Colonic mucosa (tissue), 4 donors: ENCODE results near the gene RTN4RL2. TPM values are rescaled to one million over a fixed set of nuclear protein-coding genes. Genes with fewer than 3 reads are reported as not detected.
"Not testable (repeated sequence)": the region's sequence is repeated elsewhere in the genome, so short reads cannot be mapped to it uniquely, and the experiment has no call there.

Experiments used
- DNase-seq: peaks from one replicate; pipeline ENCODE4 v3.0.0-alpha.2; 2020
- H3K27ac ChIP-seq: fragments of 200-600 bp; one replicate; pipeline ENCODE4 v1.8.0; 2021
- H3K27me3 ChIP-seq: fragments of 200-600 bp; one replicate; pipeline ENCODE4 v1.8.0; 2021
- H3K36me3 ChIP-seq: fragments of 200-600 bp; one replicate; pipeline ENCODE4 v1.8.0; 2021
- H3K4me1 ChIP-seq: fragments of 200-600 bp; one replicate; pipeline ENCODE4 v1.8.0; 2021; ENCODE audit warnings: mild to moderate bottlenecking
- H3K4me3 ChIP-seq: fragments of 200-600 bp; one replicate; pipeline ENCODE4 v1.8.0; 2021
- H3K9ac ChIP-seq, 2 donors: one replicate each; pipeline ENCODE4 v1.7.0; 2013; ENCODE audit warnings: control low read depth in 2 of 2, low read depth in 2 of 2, low read length in 2 of 2
- H3K9me3 ChIP-seq: fragments of 200-600 bp; one replicate; pipeline ENCODE4 v1.8.0; 2021
- CTCF ChIP-seq: fragments of 200-600 bp; IDR thresholded peaks from one replicate; pipeline ENCODE4 v1.8.0; 2022; ENCODE audit warnings: antibody characterized with exemption, mild to moderate bottlenecking
- intact Hi-C: fragments of 100-400 bp; cut with DNase I; formaldehyde crosslinking; loops from one replicate; pipeline ENCODE4 v1.14.1; 2022
- total RNA-seq, 2 donors: library from RNA; stranded (reverse); fragmentation: NEBNext Ultra II Directional in 1 of 2; extraction: Animal tissue kit (Norgen Biotek cat#: 25700) in 1 of 2; gene quantifications; one replicate each; pipeline ENCODE4 v1.2.1, GENCODE V29; 2021
- donor health status: healthy.
- donor health status: DM: no; HTN: no; CAD: no.
- donor health status: DM: no; HTN: no; CAD: no.

Gene RTN4RL2
- total RNA-seq, 2 donors from 2014 or later, result 0.54 to 0.82 TPM

- Histone ChIP-seq H3K27ac (no peak overlapping the region), H3K9ac (no peak overlapping the region), H3K4me3 (no peak overlapping the region), H3K9me3 (no peaks in the 10 kb centered on the region), H3K27me3 (no peaks in the 10 kb centered on the region), H3K36me3 (no peaks in the 10 kb centered on the region), H3K4me1 (no peaks in the 10 kb centered on the region)
- no peak for DNase-seq
- no peak for TF ChIP-seq CTCF
- intact Hi-C loops, result no loop called here
These were observed 20.5 kb upstream of the RTN4RL2 start for GRCh38 chr11:57439786-57440185.

GRCh38 chr11:57440744-57441414 is 19.4 kb upstream of the RTN4RL2 start:
- no peak for DNase-seq
- H3K27me3 ChIP-seq, result no peaks in the 10 kb centered on the region
- intact Hi-C loops, result no loop called here
- no peak overlapping the region for H3K9ac ChIP-seq
- H3K4me3 ChIP-seq, result no peak overlapping the region
- no peaks in the 10 kb centered on the region for H3K36me3 ChIP-seq
- TF ChIP-seq CTCF, result no peak
- no peaks in the 10 kb centered on the region for H3K4me1 ChIP-seq
- H3K27ac ChIP-seq, result no peak overlapping the region
- no peaks in the 10 kb centered on the region for H3K9me3 ChIP-seq

GRCh38 chr11:57444362-57445121 is 15.8 kb upstream of the RTN4RL2 start:
- TF ChIP-seq CTCF, result no peak
- H3K9ac ChIP-seq, result no peak overlapping the region
- no peaks in the 10 kb centered on the region for H3K4me1 ChIP-seq
- no peaks in the 10 kb centered on the region for H3K36me3 ChIP-seq
- no peaks in the 10 kb centered on the region for H3K9me3 ChIP-seq
- H3K27ac ChIP-seq, result peak overlapping the region; percentile 47
- DNase-seq, result peak; percentile 48
- no peaks in the 10 kb centered on the region for H3K27me3 ChIP-seq
- H3K4me3 ChIP-seq, result no peak overlapping the region
- intact Hi-C loops, result no loop called here

GRCh38 chr11:57445122-57445394 is 15.3 kb upstream of the RTN4RL2 start:
- H3K27ac ChIP-seq, result peak overlapping the region; percentile 47

GRCh38 chr11:57446055-57446454 is 14.3 kb upstream of the RTN4RL2 start:
- DNase-seq, result no peak
- Histone ChIP-seq H3K9me3 (no peaks in the 10 kb centered on the region), H3K27me3 (no peaks in the 10 kb centered on the region), H3K9ac (no peak overlapping the region), H3K4me1 (no peaks in the 10 kb centered on the region), H3K4me3 (no peak overlapping the region), H3K27ac (no peak overlapping the region), H3K36me3 (no peaks in the 10 kb centered on the region)
- intact Hi-C loops, result no loop called here
- no peak for TF ChIP-seq CTCF

More at GRCh38 chr11:57445122-57445394, 15.3 kb upstream of the RTN4RL2 start:
- H3K4me3 ChIP-seq, intact Hi-C loops, H3K4me1 ChIP-seq, DNase-seq, H3K36me3 ChIP-seq, H3K9me3 ChIP-seq, H3K27me3 ChIP-seq, H3K9ac ChIP-seq: not testable (repeated sequence)

- peak; percentile 72 for DNase-seq
- H3K27ac ChIP-seq, result no peak overlapping the region
- TF ChIP-seq CTCF, result no peak
- no peaks in the 10 kb centered on the region for H3K9me3 ChIP-seq
- H3K4me3 ChIP-seq, result no peak overlapping the region
- no peaks in the 10 kb centered on the region for H3K4me1 ChIP-seq
- H3K9ac ChIP-seq, result no peak overlapping the region
- H3K36me3 ChIP-seq, result no peaks in the 10 kb centered on the region
- intact Hi-C loops, result no loop called here
- H3K27me3 ChIP-seq, result peaks cover 12% of the 10 kb centered on the region
These were observed 6.7 kb upstream of the RTN4RL2 start for GRCh38 chr11:57453543-57454177.
